H9 (cell line): Measurements from ENCODE around the gene HSD17B3. TPM values are rescaled to one million over a fixed set of nuclear protein-coding genes. Genes with fewer than 3 reads are reported as not detected.

Experiments
- DNase-seq: peaks from one replicate; pipeline ENCODE4 v3.0.0-alpha.2; 2017
- H2AFZ ChIP-seq: one replicate; pipeline ENCODE4 v1.6.1; 2013; ENCODE audit warnings: mild to moderate bottlenecking, low read length, control low read depth, moderate library complexity
- H2AK5ac ChIP-seq: 2 replicates; pipeline ENCODE4 v1.6.1; 2013; ENCODE audit warnings: low read length, control low read depth, mixed read lengths; ENCODE audit not compliant: insufficient read length
- H2BK120ac ChIP-seq: one replicate; pipeline ENCODE4 v1.6.1; 2013; ENCODE audit warnings: low read depth, mild to moderate bottlenecking, low read length, control low read depth, inconsistent platforms; ENCODE audit not compliant: poor library complexity, severe bottlenecking
- H2BK12ac ChIP-seq: 2 replicates; pipeline ENCODE4 v1.6.1; 2013; ENCODE audit warnings: low read length, control low read depth, mixed read lengths, low read depth; ENCODE audit not compliant: insufficient read length
- H2BK15ac ChIP-seq: 2 replicates; pipeline ENCODE4 v1.6.1; 2013; ENCODE audit warnings: low read depth, low read length, control low read depth
- H2BK20ac ChIP-seq: one replicate; pipeline ENCODE4 v1.6.1; 2013; ENCODE audit warnings: low read depth, mild to moderate bottlenecking, low read length, control low read depth, inconsistent platforms; ENCODE audit not compliant: poor library complexity, severe bottlenecking
- H2BK5ac ChIP-seq: 2 replicates; pipeline ENCODE4 v1.6.1; 2013; ENCODE audit warnings: low read length, control low read depth, mixed read lengths; ENCODE audit not compliant: insufficient read length
- H3K14ac ChIP-seq: 2 replicates; pipeline ENCODE4 v1.6.1; 2013; ENCODE audit warnings: low read length, control low read depth; ENCODE audit not compliant: insufficient read depth
- H3K18ac ChIP-seq: 2 replicates; pipeline ENCODE4 v1.6.1; 2013; ENCODE audit warnings: low read depth, mild to moderate bottlenecking, mixed read lengths, low read length, control low read depth; ENCODE audit not compliant: insufficient read length
- H3K23ac ChIP-seq: 2 replicates; pipeline ENCODE4 v1.6.1; 2013; ENCODE audit warnings: low read length, control low read depth, mixed read lengths, low read depth; ENCODE audit not compliant: insufficient read length
- H3K23me2 ChIP-seq: 2 replicates; pipeline ENCODE4 v1.6.1; 2013; ENCODE audit warnings: low read depth, mild to moderate bottlenecking, mixed read lengths, low read length, control low read depth; ENCODE audit not compliant: insufficient read length, poor library complexity, severe bottlenecking
- H3K27ac ChIP-seq: 2 replicates; pipeline ENCODE4 v1.5.1; 2013; ENCODE audit warnings: low read length, control low read depth, mixed read lengths, low read depth; ENCODE audit not compliant: insufficient read length
- H3K27me3 ChIP-seq: 2 replicates; pipeline ENCODE4 v1.6.1; 2013; ENCODE audit warnings: low read length, control low read depth, inconsistent platforms; ENCODE audit not compliant: insufficient read depth
- H3K4ac ChIP-seq: 2 replicates; pipeline ENCODE4 v1.6.1; 2013; ENCODE audit warnings: low read depth, mild to moderate bottlenecking, control low read depth, inconsistent platforms, low read length, moderate library complexity
- H3K4me1 ChIP-seq: 2 replicates; pipeline ENCODE4 v1.6.1; 2013; ENCODE audit warnings: low read length, control low read depth, inconsistent platforms; ENCODE audit not compliant: insufficient read depth
- H3K4me2 ChIP-seq: 2 replicates; pipeline ENCODE4 v1.6.1; 2013; ENCODE audit warnings: low read length, control low read depth, mixed read lengths; ENCODE audit not compliant: insufficient read length, insufficient read depth
- H3K56ac ChIP-seq: 2 replicates; pipeline ENCODE4 v1.6.1; 2013; ENCODE audit warnings: low read depth, mild to moderate bottlenecking, mixed read lengths, low read length, control low read depth; ENCODE audit not compliant: insufficient read length
- H3K79me1 ChIP-seq: 2 replicates; pipeline ENCODE4 v1.6.1; 2013; ENCODE audit warnings: low read depth, mild to moderate bottlenecking, moderate library complexity, low read length, control low read depth, inconsistent platforms; ENCODE audit not compliant: insufficient read depth, poor library complexity, severe bottlenecking
- H3K79me2 ChIP-seq: 2 replicates; pipeline ENCODE4 v1.6.1; 2013; ENCODE audit warnings: low read length, control low read depth, inconsistent platforms; ENCODE audit not compliant: insufficient read depth
- H3K9ac ChIP-seq: 2 replicates; pipeline ENCODE4 v1.6.1; 2013; ENCODE audit warnings: low read length, control low read depth, mixed read lengths; ENCODE audit not compliant: insufficient read length; ENCODE audit errors: extremely low read depth
- H3K9me3 ChIP-seq: one replicate; pipeline ENCODE4 v1.6.1; 2013; ENCODE audit warnings: low read depth, low read length, inconsistent platforms; ENCODE audit not compliant: control insufficient read depth
- H3T11ph ChIP-seq: one replicate; pipeline ENCODE4 v1.6.1; 2013; ENCODE audit warnings: mild to moderate bottlenecking, low read length, control low read depth, inconsistent platforms
- H4K20me1 ChIP-seq: one replicate; pipeline ENCODE4 v1.6.1; 2013; ENCODE audit not compliant: control insufficient read depth, insufficient read length, insufficient read depth
- H4K5ac ChIP-seq: 2 replicates; pipeline ENCODE4 v1.6.1; 2013; ENCODE audit warnings: low read depth, mild to moderate bottlenecking, mixed read lengths, low read length, control low read depth; ENCODE audit not compliant: insufficient read length
- H4K8ac ChIP-seq: replicated peaks from 2 replicates; pipeline ENCODE4 v1.6.1; 2013; ENCODE audit warnings: low read length, control low read depth, mixed read lengths, low read depth; ENCODE audit not compliant: insufficient read length
- H4K91ac ChIP-seq: 2 replicates; pipeline ENCODE4 v1.6.1; 2013; ENCODE audit warnings: low read depth, mild to moderate bottlenecking, moderate library complexity, mixed read lengths, low read length, control low read depth; ENCODE audit not compliant: insufficient read length
- H3K27ac Mint-ChIP-seq, 3 experiments: 2 replicates in 2 of 3; 3 replicates in 1 of 3; pipeline ENCODE4 v1.8.0; 2020 to 2021; ENCODE audit warnings: mixed read lengths in 3 of 3, mild to moderate bottlenecking in 1 of 3, moderate library complexity in 1 of 3
- H3K27me3 Mint-ChIP-seq: 2 replicates; pipeline ENCODE4 v1.8.0; 2021; ENCODE audit warnings: low read depth, mild to moderate bottlenecking, moderate library complexity, mixed read lengths
- H3K36me3 Mint-ChIP-seq, 3 experiments: 2 replicates in 2 of 3; 3 replicates in 1 of 3; pipeline ENCODE4 v1.8.0; 2020 to 2021; ENCODE audit warnings: low read depth in 3 of 3, mixed read lengths in 3 of 3; ENCODE audit not compliant: insufficient read depth in 1 of 3
- H3K4me1 Mint-ChIP-seq, 2 experiments: 2 replicates each; pipeline ENCODE4 v1.8.0; 2020; ENCODE audit warnings: mixed read lengths in 2 of 2
- H3K4me3 Mint-ChIP-seq, 2 experiments: 2 replicates in 1 of 2; 3 replicates in 1 of 2; pipeline ENCODE4 v1.8.0; 2020 to 2021; ENCODE audit warnings: mild to moderate bottlenecking in 2 of 2, mixed read lengths in 2 of 2, moderate library complexity in 1 of 2
- H3K9me3 Mint-ChIP-seq, 2 experiments: 2 replicates in 1 of 2; 3 replicates in 1 of 2; pipeline ENCODE4 v1.8.0; 2020; ENCODE audit warnings: mild to moderate bottlenecking in 2 of 2, mixed read lengths in 2 of 2, moderate library complexity in 1 of 2
- CTCF ChIP-seq: fragments of 200-600 bp; sonication (generic); conservative IDR thresholded peaks from 3 replicates; pipeline ENCODE4 v1.8.0; 2021; ENCODE audit warnings: antibody characterized with exemption, mild to moderate bottlenecking
- WGBS: extraction: QIAGEN DNeasy Blood & Tissue Kit; methylation state at CpG from one replicate; pipeline ENCODE4 v1.1.7; 2013; ENCODE audit warnings: missing lambda C conversion rate, low lambda C conversion rate, mixed read lengths; ENCODE audit not compliant: insufficient read length; ENCODE audit errors: extremely low coverage; 5-methylcytosine and 5-hydroxymethylcytosine counted together
- total RNA-seq: library from RNA; stranded (reverse); gene quantifications from 2 replicates; pipeline ENCODE4 v1.2.1, GENCODE V29; 2021

The HSD17B3 gene
- total RNA-seq, 1 experiment from 2014 or later: not detected

GRCh38 chr9:96219026-96219899 lies 82.7 kb downstream of the HSD17B3 start:
- no peak overlapping the region for H3K18ac ChIP-seq
- no peak overlapping the region for H2BK20ac ChIP-seq
- H3K79me2 ChIP-seq: 0 out of 2 replicates have a peak, but pooled peaks cover 1% of the 10 kb centered on the region
- Mint-ChIP-seq H3K36me3 (peaks cover 4 to 7% (median 6%) of the 10 kb centered on the region in 3 experiments), H3K27me3 (peaks cover 39% of the 10 kb centered on the region), H3K27ac (no peak overlapping the region), H3K4me1 (peaks cover 17% of the 10 kb centered on the region in 2 experiments), H3K9me3 (peaks cover 9% of the 10 kb centered on the region in 2 experiments), H3K4me3 (no peak overlapping the region)
- H2BK12ac ChIP-seq: no peak overlapping the region
- no peak overlapping the region for H2AK5ac ChIP-seq
- H3K56ac ChIP-seq: no peak overlapping the region
- H4K5ac ChIP-seq: no peak overlapping the region
- no peaks in the 10 kb centered on the region for H3K79me1 ChIP-seq
- H2BK120ac ChIP-seq: no peak overlapping the region
- no peaks in the 10 kb centered on the region for H3K23me2 ChIP-seq
- H3K4me2 ChIP-seq: no peak overlapping the region
- H2AFZ ChIP-seq: no peak overlapping the region
- H3K4me1 ChIP-seq: no peaks in the 10 kb centered on the region
- no peak overlapping the region for H3T11ph ChIP-seq
- no peak overlapping the region for H4K91ac ChIP-seq
- no peak overlapping the region for H3K9ac ChIP-seq
- no peak overlapping the region for H3K27ac ChIP-seq
- H4K20me1 ChIP-seq: no peaks in the 10 kb centered on the region
- no peak overlapping the region for H3K4ac ChIP-seq
- no peak overlapping the region for H3K14ac ChIP-seq
- no CpG with 5 or more reads among the region's 81 CpGs for WGBS
- TF ChIP-seq CTCF: peak; percentile 91
- H2BK15ac ChIP-seq: no peak overlapping the region
- H3K27me3 ChIP-seq: no peaks in the 10 kb centered on the region
- no peaks in the 10 kb centered on the region for H3K9me3 ChIP-seq
- DNase-seq: peak; percentile 70
- H4K8ac ChIP-seq: no peak overlapping the region
- H3K23ac ChIP-seq: no peak overlapping the region
- no peak overlapping the region for H2BK5ac ChIP-seq
